HepG2 (cell line): Measurements from ENCODE around the gene LITAFD. TPM values are rescaled to one million over a fixed set of nuclear protein-coding genes. Genes with fewer than 3 reads are reported as not detected.

Experiments used
- ATF7 ChIP-seq, 2 experiments: fragments of 450-650 bp in 1 of 2; sonication (generic) in 1 of 2; formaldehyde crosslinking in 1 of 2; IDR thresholded peaks; 2 replicates each; pipeline versions ENCODE4 v1.4.0 to v1.6.1; 2016 to 2020; ENCODE audit warnings: antibody characterized with exemption in 1 of 2, mild to moderate bottlenecking in 1 of 2, missing genetic modification reagents in 1 of 2
- EZH2 ChIP-seq: conservative IDR thresholded peaks from 2 replicates; pipeline ENCODE4 v1.6.1; 2012; ENCODE audit warnings: mild to moderate bottlenecking, low read depth, low read length, moderate library complexity
- FLYWCH1 ChIP-seq: sonication (generic); formaldehyde crosslinking; IDR thresholded peaks from 2 replicates; pipeline ENCODE4 v1.8.1; 2023; ENCODE audit warnings: mild to moderate bottlenecking, missing genetic modification reagents
- JARID2 ChIP-seq: sonication (generic); formaldehyde crosslinking; IDR thresholded peaks from 2 replicates; pipeline ENCODE4 v1.8.1; 2023; ENCODE audit warnings: missing genetic modification reagents, inconsistent platforms; ENCODE audit not compliant: insufficient replicate concordance
- KDM1A ChIP-seq: IDR thresholded peaks from 2 replicates; pipeline ENCODE4 v1.6.1; 2016; ENCODE audit warnings: missing compliant biosample characterization
- LRRFIP1 ChIP-seq: sonication (generic); formaldehyde crosslinking; conservative IDR thresholded peaks from 2 replicates; pipeline ENCODE4 v1.4.0; 2020; ENCODE audit warnings: missing genetic modification reagents
- NFE2 ChIP-seq: sonication (generic); formaldehyde crosslinking; IDR thresholded peaks from 2 replicates; pipeline ENCODE4 v1.4.0; 2020; ENCODE audit warnings: missing genetic modification reagents
- PCBP2 ChIP-seq: fragments of 200-400 bp; formaldehyde crosslinking; optimal IDR thresholded peaks from 2 replicates; pipeline ENCODE3; 2018; ENCODE audit warnings: low read length, low read depth; ENCODE audit not compliant: poor library complexity, severe bottlenecking
- PHB2 ChIP-seq: fragments of 450-650 bp; IDR thresholded peaks from 2 replicates; pipeline ENCODE4 v1.6.1; 2018; ENCODE audit not compliant: partially characterized antibody
- SMAD1 ChIP-seq: sonication (generic); formaldehyde crosslinking; IDR thresholded peaks from 2 replicates; pipeline ENCODE4 v1.4.0; 2020; ENCODE audit warnings: missing genetic modification reagents, low read depth, mild to moderate bottlenecking, borderline replicate concordance
- SP140L ChIP-seq: sonication (generic); formaldehyde crosslinking; IDR thresholded peaks from 2 replicates; pipeline ENCODE4 v1.4.0; 2020; ENCODE audit warnings: missing genetic modification reagents, borderline replicate concordance
- TERF1 ChIP-seq: sonication (generic); formaldehyde crosslinking; IDR thresholded peaks from 2 replicates; pipeline ENCODE4 v1.8.0; 2022; ENCODE audit warnings: mild to moderate bottlenecking, missing genetic modification reagents, moderate library complexity
- ZFP82 ChIP-seq: sonication (generic); formaldehyde crosslinking; IDR thresholded peaks from 2 replicates; pipeline ENCODE4 v1.5.1; 2020; ENCODE audit warnings: mild to moderate bottlenecking, missing genetic modification reagents, borderline replicate concordance
- ZNF317 ChIP-seq: sonication (generic); formaldehyde crosslinking; IDR thresholded peaks from 2 replicates; pipeline ENCODE4 v1.5.0; 2020; ENCODE audit warnings: mild to moderate bottlenecking, missing genetic modification reagents
- ZNF34 ChIP-seq: sonication (generic); formaldehyde crosslinking; IDR thresholded peaks from 2 replicates; pipeline ENCODE4 v1.4.0; 2020; ENCODE audit warnings: mild to moderate bottlenecking, missing genetic modification reagents, borderline replicate concordance
- ZNF678 ChIP-seq: sonication (generic); formaldehyde crosslinking; IDR thresholded peaks from 2 replicates; pipeline ENCODE4 v1.4.0; 2020; ENCODE audit warnings: mild to moderate bottlenecking, missing genetic modification reagents
- ZNF720 ChIP-seq: sonication (generic); formaldehyde crosslinking; IDR thresholded peaks from 2 replicates; pipeline ENCODE4 v1.4.0; 2020; ENCODE audit warnings: missing genetic modification reagents
- ZSCAN29 ChIP-seq: sonication (generic); formaldehyde crosslinking; conservative IDR thresholded peaks from 2 replicates; pipeline ENCODE4 v1.4.0; 2020; ENCODE audit warnings: mild to moderate bottlenecking, missing genetic modification reagents
- polyA plus RNA-seq, 8 experiments: library from polyadenylated mRNA; depleted of rRNA in 3 of 8; stranded (reverse) in 7 of 8; unstranded in 1 of 8; fragments of >200 nt; fragmentation: Illumina TruSeq in 4 of 8; extraction: Trizol in 4 of 8; gene quantifications; 2 replicates each; pipeline versions ENCODE4 v1.2.1 to v1.2.3, GENCODE V29; 2011 to 2016; ENCODE audit warnings: low read depth in 4 of 8, missing spikeins in 1 of 8, mixed read lengths in 1 of 8; ENCODE audit not compliant: insufficient read depth in 1 of 8
- total RNA-seq, 5 experiments: library from RNA; depleted of rRNA; stranded (reverse); fragments of >200 nt; fragmentation: Illumina TruSeq; extraction: Trizol; gene quantifications; 2 replicates each; pipeline ENCODE4 v1.2.3, GENCODE V29; 2016; ENCODE audit warnings: low read depth in 1 of 5
- TF ChIP-seq, protein P1 (sequence below): sonication (generic); formaldehyde crosslinking; IDR thresholded peaks from 2 replicates; pipeline ENCODE4 v1.4.0; 2020; ENCODE audit warnings: mild to moderate bottlenecking, missing genetic modification reagents
- TF ChIP-seq, protein P2 (sequence below): sonication (generic); formaldehyde crosslinking; IDR thresholded peaks from 2 replicates; pipeline ENCODE4 v1.5.0; 2020; ENCODE audit warnings: mild to moderate bottlenecking, missing genetic modification reagents
- TF ChIP-seq, protein P3 (sequence below): sonication (generic); formaldehyde crosslinking; IDR thresholded peaks from 2 replicates; pipeline ENCODE4 v1.4.0; 2020; ENCODE audit warnings: mild to moderate bottlenecking, low read depth, missing genetic modification reagents

Gene LITAFD
- total and polyA plus RNA-seq, 2 of the 13 experiments (the other 11 are each of a cell fraction or from before 2014, with no cell fraction given), result not detected

DNA sequence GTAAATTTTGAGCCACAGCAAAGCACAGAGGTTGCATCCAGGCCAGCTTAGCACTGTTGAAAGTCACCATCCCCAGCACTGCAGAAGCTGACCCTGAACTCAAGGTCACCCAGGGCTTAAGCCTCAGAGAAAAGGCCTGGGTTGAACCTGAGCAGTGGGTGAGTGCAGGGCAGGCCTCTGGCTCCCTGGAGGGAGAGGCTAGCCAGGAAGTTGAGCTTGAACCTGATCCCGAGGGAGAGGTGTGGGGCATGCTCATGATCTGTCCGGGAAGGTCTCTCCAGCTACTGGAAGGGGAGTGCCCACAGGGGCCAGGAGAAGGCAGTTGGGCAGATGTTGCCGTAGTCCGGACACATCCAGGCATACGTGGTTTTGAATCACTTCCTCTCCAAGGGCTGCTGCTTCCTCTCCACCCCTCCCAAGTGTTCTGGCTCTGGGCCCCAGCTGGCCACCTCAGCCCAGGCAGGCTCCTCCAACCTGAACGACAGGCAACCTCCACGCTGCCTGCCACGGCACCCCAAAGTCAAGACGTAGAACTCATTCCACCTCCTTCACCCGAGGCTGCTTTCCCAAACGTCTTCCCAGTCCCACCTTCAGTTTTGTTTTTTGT, 31.8 kb upstream of the LITAFD start (continued):
- TF ChIP-seq PCBP2 (no peak), JARID2 (no peak), ZSCAN29 (CRISPR knock-in tag) (no peak; the same call in 1 of the 2 replicates), ZFP82 (CRISPR knock-in tag) (0 out of 2 replicates have a peak, but pooled peaks have one; percentile 16), EZH2 (no peak), PHB2 (no peak), ZNF34 (CRISPR knock-in tag) (peak; percentile 72; the same call in 1 of the 2 replicates), LRRFIP1 (CRISPR knock-in tag) (no peak), ZNF720 (no peak), ZNF678 (CRISPR knock-in tag) (no peak), FLYWCH1 (CRISPR knock-in tag) (no peak), SP140L (CRISPR knock-in tag) (peak; percentile 95; the same call in 1 of the 2 replicates), SMAD1 (peak; percentile 59; the same call in 1 of the 2 replicates), NFE2 (no peak), ZNF317 (CRISPR knock-in tag) (no peak), KDM1A (CRISPR knock-in tag) (peak; percentile 51; the same call in 1 of the 2 replicates), ATF7 (IDR thresholded peaks at IDR 0.05) (no peak), ATF7 (CRISPR knock-in tag; IDR thresholded peaks at IDR 0.05) (peak; percentile 90), TERF1 (CRISPR knock-in tag) (no peak)
- TF ChIP-seq, protein P1, sequence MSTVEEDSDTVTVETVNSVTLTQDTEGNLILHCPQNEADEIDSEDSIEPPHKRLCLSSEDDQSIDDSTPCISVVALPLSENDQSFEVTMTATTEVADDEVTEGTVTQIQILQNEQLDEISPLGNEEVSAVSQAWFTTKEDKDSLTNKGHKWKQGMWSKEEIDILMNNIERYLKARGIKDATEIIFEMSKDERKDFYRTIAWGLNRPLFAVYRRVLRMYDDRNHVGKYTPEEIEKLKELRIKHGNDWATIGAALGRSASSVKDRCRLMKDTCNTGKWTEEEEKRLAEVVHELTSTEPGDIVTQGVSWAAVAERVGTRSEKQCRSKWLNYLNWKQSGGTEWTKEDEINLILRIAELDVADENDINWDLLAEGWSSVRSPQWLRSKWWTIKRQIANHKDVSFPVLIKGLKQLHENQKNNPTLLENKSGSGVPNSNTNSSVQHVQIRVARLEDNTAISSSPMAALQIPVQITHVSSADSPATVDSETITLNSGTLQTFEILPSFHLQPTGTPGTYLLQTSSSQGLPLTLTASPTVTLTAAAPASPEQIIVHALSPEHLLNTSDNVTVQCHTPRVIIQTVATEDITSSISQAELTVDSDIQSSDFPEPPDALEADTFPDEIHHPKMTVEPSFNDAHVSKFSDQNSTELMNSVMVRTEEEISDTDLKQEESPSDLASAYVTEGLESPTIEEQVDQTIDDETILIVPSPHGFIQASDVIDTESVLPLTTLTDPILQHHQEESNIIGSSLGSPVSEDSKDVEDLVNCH (CRISPR knock-in tag), result no peak
- TF ChIP-seq, protein P2, sequence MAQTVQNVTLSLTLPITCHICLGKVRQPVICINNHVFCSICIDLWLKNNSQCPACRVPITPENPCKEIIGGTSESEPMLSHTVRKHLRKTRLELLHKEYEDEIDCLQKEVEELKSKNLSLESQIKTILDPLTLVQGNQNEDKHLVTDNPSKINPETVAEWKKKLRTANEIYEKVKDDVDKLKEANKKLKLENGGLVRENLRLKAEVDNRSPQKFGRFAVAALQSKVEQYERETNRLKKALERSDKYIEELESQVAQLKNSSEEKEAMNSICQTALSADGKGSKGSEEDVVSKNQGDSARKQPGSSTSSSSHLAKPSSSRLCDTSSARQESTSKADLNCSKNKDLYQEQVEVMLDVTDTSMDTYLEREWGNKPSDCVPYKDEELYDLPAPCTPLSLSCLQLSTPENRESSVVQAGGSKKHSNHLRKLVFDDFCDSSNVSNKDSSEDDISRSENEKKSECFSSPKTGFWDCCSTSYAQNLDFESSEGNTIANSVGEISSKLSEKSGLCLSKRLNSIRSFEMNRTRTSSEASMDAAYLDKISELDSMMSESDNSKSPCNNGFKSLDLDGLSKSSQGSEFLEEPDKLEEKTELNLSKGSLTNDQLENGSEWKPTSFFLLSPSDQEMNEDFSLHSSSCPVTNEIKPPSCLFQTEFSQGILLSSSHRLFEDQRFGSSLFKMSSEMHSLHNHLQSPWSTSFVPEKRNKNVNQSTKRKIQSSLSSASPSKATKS (CRISPR knock-in tag), result no peak
- TF ChIP-seq, protein P3, sequence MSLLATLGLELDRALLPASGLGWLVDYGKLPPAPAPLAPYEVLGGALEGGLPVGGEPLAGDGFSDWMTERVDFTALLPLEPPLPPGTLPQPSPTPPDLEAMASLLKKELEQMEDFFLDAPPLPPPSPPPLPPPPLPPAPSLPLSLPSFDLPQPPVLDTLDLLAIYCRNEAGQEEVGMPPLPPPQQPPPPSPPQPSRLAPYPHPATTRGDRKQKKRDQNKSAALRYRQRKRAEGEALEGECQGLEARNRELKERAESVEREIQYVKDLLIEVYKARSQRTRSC (CRISPR knock-in tag), result no peak; the same call in 1 of the 2 replicates
